GM19452 (cell line): Measurements from ENCODE around the gene THOC5.
"Not testable (repeated sequence)": the region's sequence is repeated elsewhere in the genome, so short reads cannot be mapped to it uniquely, and the experiment has no call there.

ENCODE experiments used
- ATAC-seq: cut with Tn5 transposase; IDR thresholded peaks from one replicate; pipeline ENCODE4 v1.9.1; 2021; ENCODE audit not compliant: unreplicated experiment

Gene THOC5

DNA sequence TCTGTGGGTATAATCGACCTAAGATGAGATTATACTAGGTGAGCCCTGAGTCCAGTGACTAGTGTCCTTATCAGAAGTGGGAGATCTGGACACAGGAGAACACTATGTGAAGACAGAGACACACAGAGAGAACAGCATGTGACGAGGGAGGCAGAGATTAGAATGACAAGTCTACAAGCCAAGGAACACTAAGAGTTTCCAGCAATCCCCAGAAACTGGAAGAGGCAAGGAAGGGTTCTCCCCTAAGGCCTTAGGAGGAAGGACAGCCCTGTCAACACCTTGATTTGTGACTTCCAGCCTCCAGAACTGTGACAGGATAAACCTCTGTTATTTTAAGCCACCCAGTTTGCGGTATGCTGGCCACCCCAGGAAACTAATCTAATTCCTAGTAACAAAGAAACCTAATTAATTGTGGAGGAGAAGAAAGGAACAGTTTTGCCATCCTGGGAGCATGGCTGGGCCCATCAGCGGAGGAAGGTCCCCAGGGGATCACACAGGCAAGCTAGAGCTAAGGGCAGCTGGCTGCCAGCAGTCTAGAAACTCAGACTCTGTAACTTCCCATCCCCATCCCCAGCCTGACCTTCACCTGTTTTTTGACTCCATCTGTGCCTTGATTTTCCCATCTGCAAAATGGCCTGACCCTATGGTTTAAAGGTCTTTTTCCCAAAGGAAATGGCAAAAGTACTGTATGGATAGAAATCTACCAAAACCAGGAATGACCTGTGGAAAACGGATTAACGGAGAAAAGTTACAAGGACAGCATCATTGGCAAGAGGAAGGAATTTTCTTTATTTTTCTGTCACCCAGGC lies 10.3 kb upstream of the THOC5 start:
- no peak for ATAC-seq

DNA sequence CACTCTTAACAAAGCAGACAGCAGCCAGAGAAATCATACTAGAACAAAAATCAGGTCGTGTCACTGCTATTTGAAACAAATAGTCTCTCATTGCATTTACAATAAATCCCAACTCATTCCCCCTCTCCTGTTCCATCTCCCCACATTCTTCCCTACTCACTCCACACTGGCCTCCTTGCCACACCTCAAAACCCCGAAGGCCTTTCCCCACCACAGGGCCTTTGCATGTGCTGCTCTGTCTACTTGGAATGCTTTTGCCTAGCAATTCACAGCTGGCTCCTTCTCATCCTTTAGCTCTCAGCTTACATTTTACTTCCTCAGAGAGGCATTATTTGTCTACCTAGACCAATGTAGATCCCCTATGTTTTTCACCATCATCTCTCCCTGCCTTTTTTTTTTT lies 6.3 kb upstream of the THOC5 start:
- ATAC-seq, result no peak

DNA sequence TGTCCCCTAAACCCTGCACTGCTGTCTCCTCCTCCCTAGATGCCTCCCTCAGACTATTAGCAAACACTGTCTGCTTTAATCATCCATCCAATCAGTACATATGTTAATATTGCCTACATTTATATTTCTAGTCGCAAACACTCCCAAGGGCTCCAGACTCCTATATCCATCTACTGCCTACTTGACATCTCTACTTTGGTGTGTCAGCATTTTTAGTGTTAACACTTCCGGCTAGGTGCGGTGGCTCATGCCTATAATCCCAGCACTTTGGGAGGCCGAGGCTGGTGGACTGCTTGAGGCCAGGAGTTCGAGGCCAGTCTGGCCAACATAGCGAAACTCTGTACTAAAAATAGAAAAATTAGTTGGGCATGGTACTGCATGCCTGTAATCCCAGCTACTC lies 5.5 kb upstream of the THOC5 start:
- ATAC-seq, result no peak

DNA sequence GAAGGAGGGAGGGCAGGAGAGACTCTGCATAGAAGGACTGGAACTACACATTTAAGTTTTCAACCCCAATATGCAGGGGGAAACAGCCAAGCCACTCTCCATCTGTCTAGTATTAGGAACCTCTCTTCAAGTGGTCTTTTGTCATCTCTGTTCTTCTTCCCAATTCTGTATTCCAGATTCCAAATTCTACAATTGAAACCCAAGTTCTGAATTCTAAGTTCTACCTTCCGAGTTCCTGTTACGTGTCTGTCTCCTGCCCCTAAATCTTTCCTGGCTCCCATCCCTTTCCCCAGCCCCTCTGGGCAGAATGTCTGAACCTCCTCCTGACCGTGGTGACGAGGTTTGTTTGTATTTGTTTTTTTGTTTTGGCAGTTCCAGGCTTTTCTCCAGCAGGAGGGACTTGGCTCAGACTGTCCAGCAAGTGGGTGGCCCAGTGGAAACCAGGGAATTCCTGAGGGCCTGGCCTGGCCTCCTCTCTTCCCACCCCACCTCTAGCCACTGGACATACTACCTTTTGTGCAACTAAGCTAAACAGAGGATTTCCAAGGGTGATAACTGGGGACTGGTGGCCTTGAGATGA lies 1.6 kb upstream of the THOC5 start:
- no peak for ATAC-seq

DNA sequence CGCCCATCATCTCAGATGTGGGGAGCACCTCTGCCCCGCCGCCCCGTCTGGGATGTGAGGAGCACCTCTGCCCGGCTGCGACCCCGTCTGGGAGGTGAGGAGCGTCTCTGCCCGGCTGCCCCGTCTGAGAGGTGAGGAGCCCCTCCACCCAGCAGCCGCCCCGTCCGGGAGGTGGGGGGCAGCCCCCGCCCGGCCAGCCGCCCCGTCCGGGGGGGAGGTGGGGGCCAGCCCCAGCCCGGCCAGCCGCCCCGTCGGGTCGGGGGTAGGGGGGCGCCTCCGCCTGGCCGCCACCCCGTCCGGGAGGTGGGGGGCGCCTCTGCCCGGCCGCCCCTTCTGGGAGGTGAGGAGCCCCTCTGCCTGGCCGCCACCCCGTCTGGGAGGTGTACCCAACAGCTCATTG lies 1.2 kb downstream of the THOC5 start:
- ATAC-seq, result not testable (repeated sequence)

DNA sequence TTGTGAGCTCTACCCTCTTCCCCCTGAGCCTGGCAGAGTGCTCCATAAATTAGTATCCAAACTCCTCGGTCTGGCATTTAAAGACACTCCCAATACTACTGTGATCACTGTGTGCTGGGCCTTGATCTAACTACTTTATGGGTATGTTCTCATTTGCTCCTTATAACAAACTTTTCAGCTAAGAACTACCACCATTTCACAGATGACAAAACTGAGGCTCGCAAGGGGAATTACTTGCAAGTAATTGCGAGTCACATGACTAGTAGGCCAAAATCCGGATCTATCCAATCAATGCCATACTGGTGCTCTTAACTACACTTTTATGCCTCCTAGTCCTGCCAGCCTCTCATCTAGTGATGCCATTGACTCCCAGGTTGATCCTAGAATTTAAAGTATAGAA lies 3.6 kb downstream of the THOC5 start:
- ATAC-seq, result no peak

DNA sequence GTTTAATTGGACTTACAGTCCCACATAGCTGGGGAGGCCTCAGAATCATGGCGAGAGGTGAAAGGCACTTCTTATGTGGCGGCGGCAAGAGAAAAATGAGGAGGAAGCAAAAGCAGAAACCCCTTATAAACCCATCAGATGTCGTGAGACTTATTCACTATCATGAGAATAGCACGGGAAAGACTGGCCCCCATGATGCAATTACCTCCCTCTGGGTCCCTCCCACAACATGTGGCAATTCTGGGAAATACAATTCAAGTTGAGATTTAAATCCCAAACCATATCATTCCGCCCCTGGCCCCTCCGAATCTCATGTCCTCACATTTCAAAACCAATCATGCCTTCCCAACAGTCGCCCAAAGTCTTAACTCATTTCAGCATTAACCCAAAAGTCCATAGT lies 8.5 kb downstream of the THOC5 start:
- ATAC-seq, result not testable (repeated sequence)

DNA sequence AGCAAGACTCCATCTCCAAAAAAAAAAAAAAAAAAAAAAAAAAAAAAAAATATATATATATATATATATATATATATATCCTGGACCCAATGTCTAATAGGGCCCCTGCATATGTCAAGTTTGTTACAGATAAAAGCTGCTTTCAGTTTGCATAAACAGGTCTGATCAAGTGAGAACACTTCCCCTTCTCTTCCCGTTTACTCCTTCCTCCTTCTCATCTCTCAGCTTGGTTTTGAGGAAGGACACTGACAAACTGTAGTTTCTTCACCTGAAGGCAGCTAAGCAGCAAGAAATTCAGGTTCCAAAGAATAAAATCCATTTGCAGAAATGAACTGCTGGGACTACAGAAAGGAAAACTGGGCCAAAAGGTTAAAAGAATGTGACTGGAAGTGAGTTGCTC lies 11.7 kb downstream of the THOC5 start:
- no peak for ATAC-seq

DNA sequence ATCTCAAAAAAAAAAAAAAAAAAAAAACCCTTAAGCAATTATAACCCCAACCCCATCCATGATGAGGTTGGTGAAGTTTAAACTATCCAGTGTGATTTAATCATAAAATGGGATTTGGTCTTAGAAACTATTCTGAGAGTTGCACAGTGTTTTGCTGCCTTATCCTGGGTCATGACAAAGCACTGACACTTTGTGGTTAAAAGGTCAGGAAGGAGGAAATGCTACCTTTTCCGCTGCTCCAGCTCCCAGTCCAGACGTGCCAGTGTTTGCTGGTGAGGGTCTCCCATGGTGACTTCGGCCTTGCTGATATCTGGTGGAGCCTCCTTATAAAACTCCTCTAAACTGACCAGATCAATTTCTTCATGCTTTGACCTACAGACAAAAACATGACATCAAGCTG lies 14.5 kb downstream of the THOC5 start:
- ATAC-seq, result no peak

DNA sequence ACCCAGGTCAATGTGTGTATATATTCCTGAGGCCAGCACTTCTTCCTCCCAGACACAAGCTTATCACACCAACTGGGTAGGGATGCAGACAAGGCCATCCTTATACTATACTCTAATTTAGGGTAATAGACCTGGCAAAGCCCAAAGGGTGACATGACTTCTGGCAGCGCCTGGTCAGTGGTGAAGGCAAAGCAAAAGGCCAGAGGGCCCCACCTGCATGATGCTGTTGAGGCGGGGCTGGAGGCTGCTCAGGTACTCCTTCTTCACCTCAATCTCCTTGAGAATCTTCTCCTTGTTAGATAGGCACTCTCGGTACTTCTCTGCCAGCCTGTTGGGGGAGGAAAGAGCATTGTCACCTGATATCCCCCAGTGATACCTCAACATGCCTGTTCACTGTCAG lies 17.1 kb downstream of the THOC5 start:
- ATAC-seq, result no peak

DNA sequence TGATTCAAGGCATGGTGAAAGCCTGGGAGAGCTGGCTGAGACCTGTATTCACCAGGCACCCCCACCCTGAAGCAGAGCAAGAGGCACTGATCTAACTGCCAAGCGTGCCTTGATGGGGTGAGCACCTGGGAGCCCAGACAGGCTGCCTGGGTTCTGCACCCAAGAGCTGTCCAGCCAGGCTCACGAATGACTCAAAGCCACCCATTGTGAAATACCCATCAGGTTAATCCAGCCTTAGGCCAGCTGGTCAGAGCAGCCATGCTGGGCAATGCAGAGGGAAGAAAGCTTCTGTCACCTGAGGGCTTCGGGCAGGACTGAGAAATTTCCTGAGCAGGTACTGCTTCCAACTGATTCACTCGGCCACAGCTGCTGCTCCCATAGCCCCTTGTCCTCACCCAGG lies 22.1 kb downstream of the THOC5 start:
- ATAC-seq, result no peak

DNA sequence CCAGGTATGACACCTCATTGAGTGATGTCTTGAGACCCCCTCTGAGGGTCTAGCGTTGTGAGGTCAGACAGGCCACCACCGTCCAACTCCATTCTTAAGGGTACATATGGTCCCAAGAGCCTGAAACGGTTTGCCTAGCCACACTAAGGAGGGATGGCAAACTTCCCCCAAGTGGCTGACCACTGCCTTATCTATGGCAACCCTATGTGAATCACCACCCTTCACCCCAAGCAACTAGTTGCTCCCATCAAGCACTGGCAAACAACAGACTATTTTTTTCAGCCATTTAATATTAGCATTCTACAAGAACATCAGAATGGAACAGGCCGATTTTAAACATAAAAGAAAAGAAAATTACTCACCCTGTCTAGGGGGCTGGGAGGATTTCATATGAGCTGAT lies 22.8 kb downstream of the THOC5 start:
- ATAC-seq, result no peak

DNA sequence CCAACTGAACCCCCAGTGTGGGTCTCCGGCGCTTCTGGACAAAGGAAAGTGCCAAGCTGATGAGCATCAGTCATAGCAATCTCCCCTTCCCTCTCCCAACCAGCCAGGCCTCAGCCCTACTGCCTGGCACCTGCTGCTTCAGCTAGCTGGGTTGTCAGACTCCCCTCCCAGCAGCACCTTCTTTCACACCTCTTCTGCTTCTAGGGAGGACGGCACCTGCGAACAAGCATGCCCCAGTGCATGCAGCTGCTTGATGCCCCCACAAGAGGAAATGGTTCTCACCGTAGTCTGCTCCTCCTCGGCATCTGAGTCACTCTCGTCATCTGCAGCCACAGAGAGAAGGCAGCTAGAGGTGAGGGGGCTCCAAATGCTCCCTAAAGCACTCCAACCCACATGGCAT lies 25.4 kb downstream of the THOC5 start:
- ATAC-seq, result no peak

DNA sequence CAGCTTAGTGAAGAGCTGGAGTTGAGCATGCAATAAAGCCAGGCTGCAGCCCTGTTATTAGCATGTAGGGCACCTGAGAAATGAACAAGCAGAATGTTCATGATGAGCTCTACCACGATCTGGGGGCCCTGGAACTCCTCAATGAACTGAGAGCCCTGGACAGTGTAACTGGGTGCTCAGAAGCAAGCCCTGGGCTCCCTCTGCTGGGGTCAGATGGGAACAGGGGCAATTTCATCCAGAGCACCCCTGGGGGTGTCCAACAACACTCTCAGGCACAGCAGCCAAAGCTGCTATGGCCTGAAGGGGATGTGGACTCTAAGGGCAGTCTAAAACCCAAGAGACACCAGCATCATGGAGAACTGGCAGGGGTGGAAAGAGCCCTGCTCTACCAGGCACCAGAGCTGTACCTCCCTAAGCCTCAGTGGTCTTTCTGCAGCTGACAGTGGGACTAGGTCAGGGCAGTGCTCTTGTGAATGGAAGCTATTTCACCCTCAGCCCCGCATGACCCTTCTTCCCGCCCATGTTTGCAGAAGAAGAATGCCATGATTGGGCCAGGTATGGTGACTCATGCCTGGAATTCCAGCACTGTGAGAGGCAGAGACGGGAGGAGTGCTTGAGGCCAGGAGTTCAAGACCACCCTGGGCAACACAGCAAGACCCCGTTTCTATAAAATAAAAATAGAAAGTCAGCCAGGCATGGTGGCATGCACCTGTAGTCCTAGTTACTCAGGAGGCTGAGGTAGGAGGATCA lies 28.9 kb downstream of the THOC5 start:
- no peak for ATAC-seq

DNA sequence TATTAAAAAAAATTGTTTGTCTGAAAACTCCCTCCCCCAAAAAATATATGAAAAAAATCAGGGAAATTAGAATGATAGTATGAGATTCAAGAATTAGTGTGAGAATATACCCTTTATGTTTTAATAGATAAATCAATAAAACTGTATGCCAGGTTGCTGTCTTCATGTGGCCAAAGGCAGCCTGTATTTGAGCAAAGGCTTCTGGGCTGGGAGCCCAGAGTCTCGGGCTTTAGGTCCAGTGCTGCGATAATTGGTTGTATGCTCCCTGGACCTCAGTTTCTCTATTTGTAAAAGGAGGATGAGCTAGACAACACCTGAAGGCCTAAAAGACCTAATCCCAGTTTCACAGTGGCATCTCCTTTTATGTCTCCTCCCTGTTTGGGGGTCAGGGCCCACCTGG lies 29.8 kb downstream of the THOC5 start:
- no peak for ATAC-seq

DNA sequence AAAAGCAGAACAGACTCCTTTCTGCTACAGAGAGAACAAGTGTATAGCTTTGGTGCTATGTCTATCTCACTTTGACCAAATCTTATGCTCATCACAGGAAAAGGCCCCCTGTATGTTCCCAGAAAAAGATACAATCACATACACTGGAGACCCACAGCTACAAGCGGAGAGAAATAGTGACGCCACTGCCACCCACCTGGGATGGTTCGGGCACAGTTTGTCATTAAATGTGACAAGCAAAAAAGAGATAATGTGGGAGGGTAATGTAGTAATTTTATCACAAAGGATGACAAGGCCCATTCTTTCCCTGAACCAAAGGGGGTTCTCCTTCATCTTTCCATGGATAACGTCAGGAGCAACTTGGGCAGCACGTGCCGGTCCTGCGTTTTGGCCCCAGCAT lies 32.0 kb downstream of the THOC5 start:
- no peak for ATAC-seq

DNA sequence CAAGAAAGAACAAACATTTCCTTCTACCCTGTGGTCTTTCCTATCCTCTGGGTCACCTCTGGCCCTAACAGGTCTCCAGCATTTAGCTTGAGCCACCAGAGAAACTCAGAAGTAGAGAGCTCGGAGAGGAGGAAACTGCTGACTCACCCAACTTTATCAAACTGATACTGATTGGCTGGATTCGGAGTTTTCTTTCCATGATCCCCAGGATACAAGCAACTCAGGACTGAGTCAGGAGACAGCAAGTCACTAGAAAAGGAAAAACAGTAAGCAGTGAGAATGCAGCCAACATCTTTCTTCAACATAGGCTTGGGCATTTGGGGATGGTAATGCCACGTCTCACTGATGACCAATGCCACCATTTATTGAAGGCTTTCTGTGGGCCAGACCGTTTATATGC lies 32.7 kb downstream of the THOC5 start:
- no peak for ATAC-seq

DNA sequence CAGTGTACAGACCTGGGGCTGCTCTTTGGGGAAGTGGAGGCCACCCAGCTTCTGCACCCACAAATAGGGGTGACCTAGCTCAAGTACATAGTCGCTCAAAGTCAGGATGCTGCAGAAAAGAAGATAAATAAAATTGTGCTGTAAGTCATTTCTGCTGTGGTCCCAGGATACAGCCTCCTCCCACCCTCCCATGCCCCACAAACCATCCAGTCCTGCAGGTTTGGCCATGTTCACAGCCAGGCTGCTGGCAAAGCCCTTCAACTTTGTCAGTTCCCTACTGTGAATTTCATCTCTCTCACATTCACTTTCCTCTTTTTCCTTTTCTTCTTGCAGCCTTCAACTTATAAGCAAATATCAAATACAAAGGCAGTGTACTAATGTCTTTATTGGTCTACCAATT lies 33.6 kb downstream of the THOC5 start:
- no peak for ATAC-seq

DNA sequence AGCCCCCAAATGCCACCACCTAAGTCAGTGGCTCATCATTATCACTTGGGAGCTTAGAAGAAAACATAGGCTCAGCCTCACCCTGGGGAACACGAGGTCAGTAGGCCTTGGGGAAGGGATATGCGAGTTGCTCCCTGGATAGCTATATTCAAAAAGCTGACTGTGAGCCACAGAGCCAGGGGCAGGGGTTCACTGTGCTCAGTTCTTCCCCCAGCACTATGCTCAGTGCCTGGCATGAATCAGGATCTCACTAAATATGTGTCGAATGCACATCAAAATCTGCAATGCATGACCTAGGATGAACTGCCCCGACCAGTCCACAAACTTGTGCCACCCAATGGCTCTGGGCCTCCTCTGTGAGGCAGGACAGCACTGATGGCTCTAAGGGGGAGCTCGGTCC lies 35.1 kb downstream of the THOC5 start:
- ATAC-seq, result no peak

DNA sequence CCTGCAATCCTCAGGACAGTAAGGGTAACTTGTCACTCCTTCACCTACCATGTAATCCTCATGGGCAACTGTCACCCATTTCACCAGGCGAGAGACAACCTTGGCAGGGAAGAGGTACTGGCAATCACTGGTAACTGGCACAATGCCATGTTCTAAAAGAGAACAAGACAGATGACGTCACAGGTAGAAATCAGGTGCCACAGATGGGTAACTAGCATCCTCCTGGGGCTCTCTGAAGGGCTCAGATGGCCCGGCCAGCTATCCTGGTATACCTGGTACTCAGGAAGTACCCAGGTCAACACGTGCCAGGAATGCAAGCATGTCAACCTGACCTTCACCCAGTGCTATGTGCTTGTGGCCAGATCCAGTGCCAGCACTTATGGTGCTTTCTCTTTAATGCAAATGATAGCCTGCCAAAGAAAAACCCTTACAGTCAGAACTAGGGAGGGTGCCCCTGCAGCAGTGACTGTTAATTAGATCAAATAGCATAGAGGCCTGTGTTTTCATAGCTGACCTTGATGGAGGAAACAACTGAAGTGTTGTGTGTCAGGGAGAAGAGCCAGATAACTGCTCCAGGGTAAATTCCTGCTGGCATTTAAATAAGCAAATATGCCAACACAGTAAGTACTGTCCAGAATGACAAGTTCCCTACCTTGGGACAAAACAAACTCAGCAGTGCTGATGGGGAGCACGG lies 36.2 kb downstream of the THOC5 start:
- no peak for ATAC-seq

DNA sequence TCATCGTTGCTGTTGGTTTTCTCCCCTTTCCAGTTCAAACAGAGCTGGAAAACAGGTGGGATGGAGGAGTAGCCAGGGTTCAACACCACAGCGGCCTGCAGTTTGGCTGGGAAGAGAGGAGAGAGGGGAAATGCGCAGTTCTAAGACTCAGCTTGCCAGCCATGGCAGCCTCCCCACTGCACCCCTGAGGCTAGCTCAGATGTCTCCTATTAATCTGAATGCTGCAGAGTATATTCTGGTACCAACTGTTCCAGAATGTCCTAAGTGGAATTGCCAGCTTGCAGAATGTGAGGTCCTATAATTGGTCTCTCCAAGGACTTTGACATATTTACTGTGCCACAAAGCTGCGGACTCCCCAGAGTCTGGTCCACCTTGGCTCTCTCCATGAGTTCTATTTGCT lies 41.5 kb downstream of the THOC5 start:
- ATAC-seq, result no peak
